Measurements from ENCODE around the gene SLC13A3.
A peak's percentile ranks its signal among the peaks of the same experiment; 100 is the strongest.

The SLC13A3 gene

DNA sequence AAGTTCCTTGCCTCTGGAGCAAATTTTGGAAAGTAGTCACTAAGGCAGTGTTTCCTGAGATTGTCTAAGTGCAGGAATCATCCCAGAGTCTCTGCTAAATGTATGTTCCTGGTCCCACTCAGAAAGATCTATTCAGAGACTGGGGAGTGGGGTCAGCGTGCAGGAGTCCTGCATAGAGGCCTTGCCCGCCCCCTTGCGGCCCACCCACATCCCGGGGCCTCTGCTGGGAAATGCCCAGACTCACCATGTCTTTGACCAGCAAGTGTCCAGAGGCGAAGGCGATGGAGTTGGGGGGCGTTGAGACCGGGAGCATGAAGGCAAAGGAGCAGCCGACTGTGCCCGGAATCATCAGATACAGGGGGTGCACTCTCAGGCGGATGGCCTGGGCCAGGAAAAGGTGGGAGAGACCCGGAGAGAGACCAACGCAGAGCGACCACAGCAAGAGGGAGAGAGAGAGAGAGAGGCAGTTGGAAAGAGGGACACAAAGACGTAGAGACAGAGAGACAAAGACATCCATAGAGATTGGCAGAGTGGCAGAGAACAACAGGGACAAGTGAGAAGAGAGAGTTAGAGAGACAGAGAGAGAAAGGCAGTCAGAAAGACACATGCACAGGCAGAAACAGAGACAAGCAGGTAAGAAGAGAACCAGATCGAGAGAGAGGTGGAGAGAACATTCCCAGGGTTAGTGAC, 87.9 kb downstream of the SLC13A3 start:
- DNase-seq (ENCODE audit: low read depth, low spot score) = no peak
- no peaks in the 10 kb centered on the region for H3K36me3 ChIP-seq (ENCODE audit: insufficient read depth, low read length)
- no peaks in the 10 kb centered on the region for H3K9me3 ChIP-seq (ENCODE audit: low read depth, low read length)
- H3K27ac ChIP-seq = no peak overlapping the region
- no peak overlapping the region for H3K4me3 ChIP-seq
- no peak for TF ChIP-seq FOXP2 (optimal IDR thresholded peaks at IDR 0.05; ENCODE audit: control extremely low read depth, extremely low read length, insufficient read depth)
- no peak for TF ChIP-seq POLR2AphosphoS5 (IDR thresholded peaks at IDR 0.05; ENCODE audit: borderline replicate concordance, low read depth, low read length)
- TF ChIP-seq EZH2 (IDR thresholded peaks at IDR 0.05) = no peak
- no peak overlapping the region for H3K9ac ChIP-seq (ENCODE audit: insufficient read length)

DNA sequence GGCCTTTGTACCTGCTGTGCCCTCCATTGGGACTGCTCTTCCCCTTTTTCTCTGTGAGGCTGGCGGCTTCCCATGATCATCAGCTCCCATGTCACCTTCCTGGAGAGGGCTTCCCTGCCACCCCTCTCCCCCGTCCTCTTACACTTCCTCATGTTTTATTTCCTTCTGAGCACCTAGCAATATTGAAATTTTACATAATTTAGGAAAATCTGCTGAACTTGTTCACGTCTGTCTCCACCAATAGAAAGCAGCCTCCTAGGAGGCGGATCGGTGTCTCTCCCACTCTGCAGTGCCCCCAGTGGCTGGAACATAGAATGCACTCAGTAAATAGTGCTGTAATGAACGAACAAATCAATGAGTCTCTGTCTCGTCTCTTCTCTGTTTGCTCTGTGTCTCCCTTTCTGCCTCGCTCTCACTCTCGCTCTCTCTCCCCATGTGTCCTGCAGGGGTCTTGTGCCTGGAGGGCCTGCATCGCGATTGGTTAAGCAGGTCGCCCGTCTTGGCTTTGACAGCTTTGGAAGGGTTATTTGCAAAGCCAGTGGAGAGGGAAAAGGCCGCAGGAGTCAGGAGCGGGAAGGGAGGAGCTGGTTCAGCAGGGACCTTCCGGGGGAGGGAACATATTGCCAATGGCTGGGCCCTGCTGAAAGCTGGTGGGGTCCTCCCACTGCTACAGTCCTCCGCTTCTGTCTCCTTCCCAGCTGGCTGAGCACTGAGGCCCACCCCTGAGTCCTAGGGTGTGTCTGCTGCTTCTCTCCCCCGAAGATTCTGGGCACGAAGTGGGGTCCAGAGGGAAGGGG, 88.7 kb downstream of the SLC13A3 start:
- no peak overlapping the region for H3K9ac ChIP-seq (ENCODE audit: insufficient read length)

DNA sequence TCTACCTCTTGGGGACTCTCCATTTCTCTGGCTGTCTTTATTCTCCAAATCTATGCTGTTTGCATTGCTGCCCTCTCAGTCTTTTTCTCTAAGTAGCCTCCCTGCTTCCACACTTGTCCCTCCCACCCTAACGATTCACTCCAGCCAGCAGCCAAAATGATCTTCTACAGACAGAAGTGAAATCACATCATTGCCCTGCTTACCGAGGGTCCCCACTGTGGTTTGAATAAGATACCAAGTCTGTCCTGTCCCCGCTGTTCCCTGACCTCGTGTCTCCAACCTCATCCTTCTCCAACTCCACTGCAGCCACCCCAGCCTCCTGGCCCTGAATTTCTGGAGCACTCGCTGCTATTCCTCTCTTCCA, 89.3 kb downstream of the SLC13A3 start:
- no peak for DNase-seq (ENCODE audit: low read depth, low spot score)
- no peak overlapping the region for H3K4me3 ChIP-seq
- H3K27ac ChIP-seq = no peak overlapping the region

More for the DNA sequence above, 88.7 kb downstream of the SLC13A3 start:
- Histone ChIP-seq H3K36me3 (ENCODE audit: insufficient read depth, low read length) (no peaks in the 10 kb centered on the region), H3K4me3 (peak overlapping the region; percentile 29; the same call in 1 of the 2 replicates), H3K27ac (no peak overlapping the region), H3K9me3 (ENCODE audit: low read depth, low read length) (no peaks in the 10 kb centered on the region)
- no peak for DNase-seq (ENCODE audit: low read depth, low spot score)
- TF ChIP-seq POLR2AphosphoS5 (IDR thresholded peaks at IDR 0.05; ENCODE audit: borderline replicate concordance, low read depth, low read length) = no peak
- TF ChIP-seq FOXP2 (optimal IDR thresholded peaks at IDR 0.05; ENCODE audit: control extremely low read depth, extremely low read length, insufficient read depth) = no peak
- no peak for TF ChIP-seq EZH2 (IDR thresholded peaks at IDR 0.05)

DNA sequence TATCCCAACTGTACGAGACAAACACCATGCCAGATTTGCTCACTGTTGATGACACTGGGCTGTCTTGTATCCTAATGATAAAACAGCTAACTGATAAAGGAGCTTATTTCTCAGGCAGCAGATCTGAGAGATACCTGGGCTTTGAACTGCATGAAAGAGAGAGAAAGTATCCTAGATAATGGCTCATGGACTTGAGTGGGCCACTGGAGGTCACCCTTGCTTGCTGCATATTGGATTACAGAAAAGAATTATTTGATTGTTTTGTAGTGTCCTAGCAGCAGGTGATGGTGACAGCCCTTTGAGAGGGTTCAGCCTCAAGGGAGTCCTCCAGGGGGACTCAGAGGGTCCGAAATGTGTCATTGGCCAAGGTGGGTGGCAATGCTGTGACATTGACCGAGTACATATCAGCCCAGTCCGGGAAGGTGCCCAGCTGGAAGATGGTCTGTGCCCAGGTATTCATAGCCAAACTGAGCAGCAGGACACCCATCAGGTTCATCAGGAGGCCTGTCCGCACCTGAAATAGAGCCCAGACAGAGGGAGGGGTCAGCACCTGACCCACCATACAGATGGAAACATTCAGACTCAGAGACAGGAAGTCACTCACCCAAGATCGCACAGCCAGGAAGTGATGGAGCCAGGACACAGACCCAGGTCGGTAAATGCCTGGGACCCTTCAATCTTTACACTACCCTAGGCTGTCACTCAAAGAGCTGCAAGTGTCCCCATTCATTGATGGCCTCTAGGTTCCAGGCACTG, 91.4 kb downstream of the SLC13A3 start:
- no peaks in the 10 kb centered on the region for H3K36me3 ChIP-seq (ENCODE audit: insufficient read depth, low read length)
- H3K9ac ChIP-seq (ENCODE audit: insufficient read length) = no peak overlapping the region
- DNase-seq (ENCODE audit: low read depth, low spot score) = no peak
- no peak overlapping the region for H3K4me3 ChIP-seq
- no peaks in the 10 kb centered on the region for H3K9me3 ChIP-seq (ENCODE audit: low read depth, low read length)
- no peak for TF ChIP-seq EZH2 (IDR thresholded peaks at IDR 0.05)
- TF ChIP-seq POLR2AphosphoS5 (IDR thresholded peaks at IDR 0.05; ENCODE audit: borderline replicate concordance, low read depth, low read length) = no peak
- no peak for TF ChIP-seq FOXP2 (optimal IDR thresholded peaks at IDR 0.05; ENCODE audit: control extremely low read depth, extremely low read length, insufficient read depth)
- no peak overlapping the region for H3K27ac ChIP-seq

More for the DNA sequence above, 89.3 kb downstream of the SLC13A3 start:
- Histone ChIP-seq H3K9ac (ENCODE audit: insufficient read length) (no peak overlapping the region), H3K9me3 (ENCODE audit: low read depth, low read length) (no peaks in the 10 kb centered on the region), H3K36me3 (ENCODE audit: insufficient read depth, low read length) (no peaks in the 10 kb centered on the region)
- TF ChIP-seq EZH2 (IDR thresholded peaks at IDR 0.05) = no peak
- no peak for TF ChIP-seq FOXP2 (optimal IDR thresholded peaks at IDR 0.05; ENCODE audit: control extremely low read depth, extremely low read length, insufficient read depth)
- TF ChIP-seq POLR2AphosphoS5 (IDR thresholded peaks at IDR 0.05; ENCODE audit: borderline replicate concordance, low read depth, low read length) = no peak

DNA sequence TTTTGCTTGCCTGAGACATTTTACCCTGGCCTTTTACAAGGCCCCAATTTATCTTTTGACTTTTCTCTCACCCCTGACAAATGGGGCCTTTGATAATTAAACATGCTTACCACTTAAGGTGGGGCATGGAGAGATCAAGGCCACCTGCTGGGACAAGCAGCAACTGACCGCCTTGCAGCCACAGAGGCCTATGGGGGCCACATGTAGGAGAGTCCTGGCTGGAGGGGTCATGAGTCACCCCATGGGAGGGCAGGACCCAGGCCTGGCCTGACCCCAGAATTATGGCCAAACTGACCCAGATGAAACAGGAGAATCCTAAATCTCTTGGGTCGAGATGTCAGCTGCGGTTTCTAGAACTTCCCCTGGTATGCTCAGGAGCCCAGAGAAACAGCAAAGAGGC, 92.3 kb downstream of the SLC13A3 start:
- Histone ChIP-seq H3K9me3 (ENCODE audit: low read depth, low read length) (no peaks in the 10 kb centered on the region), H3K9ac (ENCODE audit: insufficient read length) (no peak overlapping the region), H3K36me3 (ENCODE audit: insufficient read depth, low read length) (no peaks in the 10 kb centered on the region), H3K4me3 (no peak overlapping the region), H3K27ac (no peak overlapping the region)
- DNase-seq (ENCODE audit: low read depth, low spot score) = no peak
- TF ChIP-seq EZH2 (IDR thresholded peaks at IDR 0.05) (no peak), POLR2AphosphoS5 (IDR thresholded peaks at IDR 0.05; ENCODE audit: borderline replicate concordance, low read depth, low read length) (no peak), FOXP2 (optimal IDR thresholded peaks at IDR 0.05; ENCODE audit: control extremely low read depth, extremely low read length, insufficient read depth) (no peak)

DNA sequence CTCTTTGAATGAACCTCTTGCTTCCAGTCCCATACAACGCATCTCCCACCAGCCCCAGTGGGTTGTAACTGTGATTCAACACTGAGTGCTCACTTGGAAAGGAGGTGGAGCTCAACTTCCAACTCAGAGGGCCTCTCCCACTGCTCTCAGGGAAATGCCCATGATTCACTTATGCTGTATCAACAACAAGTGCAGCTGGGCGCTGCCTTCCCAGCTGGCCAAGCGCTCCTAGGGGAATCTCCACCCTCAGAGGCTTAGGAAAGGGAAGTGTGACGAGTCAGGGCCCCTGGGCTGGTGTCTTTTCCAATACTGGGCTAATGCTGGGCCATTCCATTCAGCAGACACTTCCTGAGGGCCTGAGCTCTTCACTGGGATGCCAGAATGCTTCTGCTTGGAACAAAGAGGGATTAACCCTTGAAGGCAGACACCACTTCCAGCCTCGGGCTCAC, 92.7 kb downstream of the SLC13A3 start:
- TF ChIP-seq POLR2AphosphoS5 (IDR thresholded peaks at IDR 0.05; ENCODE audit: borderline replicate concordance, low read depth, low read length) = no peak
- no peak overlapping the region for H3K9ac ChIP-seq (ENCODE audit: insufficient read length)
- no peak for DNase-seq (ENCODE audit: low read depth, low spot score)
- H3K27ac ChIP-seq = no peak overlapping the region
- no peak overlapping the region for H3K4me3 ChIP-seq
- H3K9me3 ChIP-seq (ENCODE audit: low read depth, low read length) = no peaks in the 10 kb centered on the region
- no peaks in the 10 kb centered on the region for H3K36me3 ChIP-seq (ENCODE audit: insufficient read depth, low read length)

DNA sequence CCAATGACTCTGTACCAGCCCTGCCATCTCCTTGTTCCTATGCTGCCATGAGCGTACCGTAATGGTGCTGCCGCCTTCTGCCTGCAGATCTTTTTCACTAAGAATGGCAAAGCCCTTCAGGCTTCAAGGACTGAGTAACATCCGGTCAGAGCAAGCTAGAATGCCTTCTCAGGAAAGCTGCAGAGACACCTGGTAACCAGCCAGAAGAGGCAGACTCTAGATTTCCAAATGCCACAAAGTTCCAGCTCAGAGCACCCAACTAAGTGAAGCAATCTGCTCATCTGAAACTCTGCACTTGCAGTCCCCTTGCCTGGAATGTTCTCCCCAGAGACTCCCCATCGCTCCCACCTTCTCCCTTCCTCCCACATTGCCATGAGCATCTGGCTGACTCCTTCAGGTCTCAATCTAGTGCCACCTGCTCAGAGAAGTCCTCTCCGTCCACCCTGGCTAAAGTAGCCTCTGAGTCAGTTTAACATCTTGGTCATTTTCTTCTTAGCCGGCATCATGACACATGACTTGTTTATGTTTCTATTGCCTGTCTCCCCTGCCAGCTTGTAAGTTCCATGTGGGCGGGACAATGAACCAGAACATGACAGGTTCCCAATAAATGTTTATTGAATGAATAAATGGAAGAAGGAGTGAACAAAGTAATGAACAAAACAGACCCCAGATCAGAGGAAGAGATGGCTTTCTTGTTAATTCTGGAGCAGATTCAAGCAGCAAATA, 93.9 kb downstream of the SLC13A3 start:
- Histone ChIP-seq H3K9ac (ENCODE audit: insufficient read length) (no peak overlapping the region), H3K4me3 (no peak overlapping the region), H3K9me3 (ENCODE audit: low read depth, low read length) (no peaks in the 10 kb centered on the region), H3K27ac (no peak overlapping the region), H3K36me3 (ENCODE audit: insufficient read depth, low read length) (no peaks in the 10 kb centered on the region)
- no peak for TF ChIP-seq EZH2 (IDR thresholded peaks at IDR 0.05)
- TF ChIP-seq POLR2AphosphoS5 (IDR thresholded peaks at IDR 0.05; ENCODE audit: borderline replicate concordance, low read depth, low read length) = no peak
- TF ChIP-seq FOXP2 (optimal IDR thresholded peaks at IDR 0.05; ENCODE audit: control extremely low read depth, extremely low read length, insufficient read depth) = no peak
- DNase-seq (ENCODE audit: low read depth, low spot score) = no peak

All from SK-N-MC (cell line).